GM18867 (cell line): Measurements from ENCODE around the gene JAKMIP2.
A peak's percentile ranks its signal among the peaks of the same experiment; 100 is the strongest.
"Not testable (repeated sequence)": the region's sequence is repeated elsewhere in the genome, so short reads cannot be mapped to it uniquely, and the experiment has no call there.

Source experiments
- ATAC-seq: cut with Tn5 transposase; IDR thresholded peaks from one replicate; pipeline ENCODE4 v1.9.1; 2021; ENCODE audit warnings: mild to moderate bottlenecking, moderate library complexity; ENCODE audit not compliant: unreplicated experiment

The JAKMIP2 gene

DNA sequence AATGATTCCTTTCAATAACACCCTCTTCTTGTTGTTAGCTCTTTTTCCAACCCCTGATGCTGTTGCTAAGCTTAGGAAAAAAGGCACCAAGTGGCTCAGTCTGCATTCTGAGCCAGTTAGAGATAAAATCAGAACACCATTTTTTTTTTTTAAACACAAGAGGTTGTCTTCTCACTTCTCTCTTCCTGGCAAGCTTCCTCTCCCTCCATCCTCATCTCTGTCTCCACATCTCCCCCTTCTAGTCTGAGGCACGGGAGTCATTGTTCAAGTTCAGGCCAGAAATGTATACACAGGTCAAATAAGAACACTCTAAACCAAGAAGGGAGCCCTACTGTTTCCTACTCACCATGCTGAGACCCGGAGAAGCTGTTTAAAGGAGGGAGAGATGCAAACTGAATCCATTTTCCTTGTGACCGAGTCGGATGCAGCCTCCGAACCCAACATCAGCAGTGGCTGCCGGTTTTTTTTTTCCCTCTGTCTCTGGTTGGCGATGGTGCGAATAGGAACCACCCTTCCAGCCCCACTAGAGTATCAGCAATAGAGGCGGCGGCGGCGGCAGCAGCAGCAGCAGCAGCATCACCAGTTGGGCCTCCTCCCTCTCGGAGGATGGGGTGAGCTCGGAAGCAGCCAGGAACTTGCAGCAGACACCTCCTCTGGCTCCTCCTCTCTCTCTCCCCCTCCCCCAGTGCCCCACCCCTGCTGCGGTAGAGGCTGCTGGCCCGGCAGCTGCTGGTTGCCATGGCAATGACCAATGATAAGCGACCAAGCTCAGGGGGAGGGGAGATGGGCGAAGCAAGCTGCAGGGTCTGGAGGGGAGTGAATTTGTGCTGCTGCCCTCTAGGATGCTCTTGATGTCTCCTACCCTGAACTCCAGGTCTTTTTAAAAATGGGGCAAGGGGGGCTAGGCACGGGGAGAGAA is at the start of gene JAKMIP2:
Gene JAKMIP2, minus strand, starts transcription at position 619 of the 919 bp plus-strand sequence. CDS start 110,922 bp downstream, outside the sequence.
- peak; percentile 96 for ATAC-seq

DNA sequence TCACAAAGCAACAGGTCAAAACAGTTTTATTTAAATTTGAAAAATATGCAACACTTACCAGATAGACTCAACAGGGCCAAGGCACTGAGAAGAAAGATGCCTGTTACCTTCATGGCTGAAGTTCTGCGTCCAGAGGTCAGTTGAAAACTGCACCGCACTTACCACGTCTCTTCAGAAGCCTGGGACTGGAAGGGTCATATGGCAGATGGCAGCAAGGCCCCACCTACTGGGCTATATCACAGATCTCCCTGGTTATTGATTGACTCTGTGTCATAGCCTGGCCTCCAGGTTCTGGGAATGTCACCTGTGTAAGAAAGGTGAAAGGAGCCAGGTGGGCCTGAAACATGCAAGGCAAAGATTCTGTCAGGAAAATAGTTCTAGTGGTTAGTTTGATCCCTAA is 48.9 kb upstream of the JAKMIP2 start, which contains the start of gene SPINK1:
Gene SPINK1, minus strand, starts transcription at position 207 of the 400 bp plus-strand sequence. Its CDS starts 94 bp downstream, at position 113.
- ATAC-seq: no peak

- no peak for ATAC-seq
These were observed 47.5 kb upstream of the JAKMIP2 start for GRCh38 chr5:147830035-147830434.

GRCh38 chr5:147827017-147827416 is 44.5 kb upstream of the JAKMIP2 start:
- ATAC-seq: not testable (repeated sequence)

GRCh38 chr5:147826361-147826760 is 43.8 kb upstream of the JAKMIP2 start:
- no peak for ATAC-seq

GRCh38 chr5:147822686-147823491 is 40.4 kb upstream of the JAKMIP2 start:
- ATAC-seq: peak; percentile 87

DNA sequence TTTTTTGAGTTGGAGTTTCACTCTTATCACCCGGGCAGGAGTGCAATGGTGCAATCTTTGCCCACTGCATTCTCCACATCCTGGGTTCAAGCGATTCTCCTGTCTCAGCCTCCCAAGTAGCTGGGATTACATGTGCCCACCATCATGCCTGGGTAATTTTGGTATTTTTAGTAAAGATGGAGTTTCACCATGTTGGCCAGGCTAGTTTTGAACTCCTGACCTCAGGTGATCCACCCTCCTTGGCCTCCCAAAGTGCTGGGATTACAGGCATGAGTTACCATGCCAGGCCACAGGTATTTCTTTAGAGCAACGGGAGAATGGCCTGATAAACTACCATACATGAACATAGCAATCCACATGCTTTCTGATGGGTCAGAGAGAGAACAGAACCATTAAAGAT is 39.7 kb upstream of the JAKMIP2 start:
- not testable (repeated sequence) for ATAC-seq

GRCh38 chr5:147821766-147822165 is 39.2 kb upstream of the JAKMIP2 start:
- ATAC-seq: no peak

- no peak for ATAC-seq
These were observed 36.8 kb upstream of the JAKMIP2 start for GRCh38 chr5:147819261-147819770.

- no peak for ATAC-seq
These were observed 35.8 kb upstream of the JAKMIP2 start for GRCh38 chr5:147818290-147818689.

GRCh38 chr5:147813696-147814095 is 31.2 kb upstream of the JAKMIP2 start:
- ATAC-seq: no peak

- ATAC-seq: no peak
These were observed 27.5 kb upstream of the JAKMIP2 start for GRCh38 chr5:147809830-147810666.

DNA sequence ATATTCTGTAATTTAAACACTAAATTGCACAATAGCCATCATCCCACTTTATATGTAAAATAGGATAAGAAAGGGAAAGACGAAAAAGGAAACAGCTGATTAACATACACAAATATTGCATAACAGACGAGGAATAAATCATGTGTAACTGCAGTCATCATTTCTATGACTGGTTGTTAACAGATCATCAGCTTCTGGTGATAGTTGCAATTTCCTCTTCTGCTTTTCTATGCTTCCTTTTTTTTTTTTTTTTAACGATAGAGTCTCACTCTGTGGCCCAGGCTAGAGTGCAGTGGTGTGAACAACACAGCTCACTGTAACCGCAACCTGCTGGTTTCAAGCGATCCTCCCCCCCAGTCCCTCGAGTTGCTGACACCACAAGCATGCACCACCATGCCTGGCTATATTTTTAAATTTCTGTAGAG is 22.5 kb upstream of the JAKMIP2 start:
- peak; percentile 93 for ATAC-seq

DNA sequence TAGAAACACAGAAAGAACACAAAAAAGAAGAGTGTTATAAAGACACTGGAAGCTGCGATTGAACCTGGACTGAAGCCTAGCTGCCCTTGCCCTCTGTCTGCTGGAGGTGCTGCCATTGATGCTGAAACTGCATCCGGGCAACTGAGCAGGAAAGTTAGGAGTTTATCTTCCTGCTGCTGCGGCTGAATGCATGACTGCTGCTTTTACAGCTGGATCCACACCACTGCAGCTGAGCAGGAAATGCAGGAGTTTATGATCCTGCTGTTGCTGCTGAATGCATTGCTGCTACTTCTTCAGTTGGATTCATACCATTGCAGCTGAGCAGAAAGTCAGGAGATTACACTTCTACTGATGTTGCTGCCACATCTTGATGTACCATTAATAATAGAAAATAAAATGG is 21.8 kb upstream of the JAKMIP2 start:
- ATAC-seq: no peak

DNA sequence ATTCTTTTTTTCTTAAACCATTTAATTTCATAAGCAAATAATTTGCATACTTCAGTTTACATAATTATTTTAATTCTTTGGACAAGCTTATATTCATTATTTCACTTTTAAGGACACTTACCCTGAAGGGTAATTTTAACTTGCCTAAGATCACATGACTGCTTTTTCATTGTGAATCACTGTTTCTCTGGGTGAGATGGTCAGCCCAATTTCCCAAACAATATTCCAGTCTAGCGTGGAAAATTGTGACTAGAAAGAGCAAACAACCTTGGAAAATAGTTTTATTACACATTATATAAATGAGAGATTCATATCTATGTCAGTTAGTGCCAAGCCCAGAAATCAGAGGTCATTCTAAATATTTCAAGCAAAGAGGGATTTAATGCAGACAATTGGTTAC is 21.4 kb upstream of the JAKMIP2 start:
- ATAC-seq: no peak

- ATAC-seq: not testable (repeated sequence)
These were observed 20.6 kb upstream of the JAKMIP2 start for GRCh38 chr5:147803161-147803560.

DNA sequence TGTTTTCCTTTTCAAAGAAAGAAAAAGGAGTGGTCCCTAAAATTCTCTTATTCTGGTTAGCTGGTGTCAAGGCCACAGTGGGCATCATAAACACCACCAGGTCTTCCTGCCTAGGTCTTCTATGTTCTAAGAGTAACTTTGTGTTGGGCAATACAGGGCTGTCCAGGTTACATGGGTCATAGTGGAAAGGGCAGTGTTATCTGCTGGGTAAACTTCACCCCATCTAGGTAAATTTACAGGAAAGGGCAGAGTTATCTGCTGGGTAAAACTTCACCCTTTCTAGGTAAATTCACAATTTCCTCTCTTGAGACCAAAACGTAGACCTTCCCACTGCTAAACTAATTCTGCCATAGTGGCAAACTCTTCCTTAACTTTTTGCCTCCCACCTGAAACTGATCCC is 18.9 kb upstream of the JAKMIP2 start:
- no peak for ATAC-seq

GRCh38 chr5:147800491-147800890 is 18.0 kb upstream of the JAKMIP2 start:
- no peak for ATAC-seq

GRCh38 chr5:147796556-147797308 is 14.2 kb upstream of the JAKMIP2 start:
- no peak for ATAC-seq

DNA sequence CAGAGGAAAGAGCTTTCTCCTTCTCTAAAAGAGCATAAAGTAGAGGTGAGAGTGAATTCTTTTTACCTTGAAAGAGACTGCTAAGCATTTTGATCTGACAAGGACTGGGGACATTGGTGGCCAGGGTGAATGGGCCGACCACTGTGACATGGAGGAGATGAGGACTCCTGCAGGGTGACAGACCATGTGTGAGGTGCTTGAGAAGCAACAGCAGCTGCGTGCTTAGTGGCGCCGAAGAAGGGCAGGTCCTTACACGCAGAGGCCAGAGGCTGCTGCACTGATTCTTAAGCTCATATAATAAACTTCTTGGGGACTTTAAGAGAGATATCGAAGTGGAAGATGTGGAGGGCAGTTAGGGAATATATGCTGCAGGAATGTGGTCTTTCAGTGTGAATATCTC is 8.7 kb upstream of the JAKMIP2 start:
- no peak for ATAC-seq
